Rectal smooth muscle tissue (tissue), 1 donor: ENCODE measurements around the gene TXNL4B.
A peak's percentile ranks its signal among the peaks of the same experiment; 100 is the strongest.

Experiments
- H3K27ac ChIP-seq: one replicate; pipeline ENCODE4 v1.7.0; 2013; ENCODE audit warnings: low read depth, low read length, inconsistent platforms
- H3K27me3 ChIP-seq: one replicate; pipeline ENCODE4 v1.7.0; 2013; ENCODE audit warnings: low read length; ENCODE audit not compliant: control insufficient read depth, insufficient read depth
- H3K36me3 ChIP-seq: one replicate; pipeline ENCODE4 v1.7.0; 2013; ENCODE audit warnings: low read length; ENCODE audit not compliant: control insufficient read depth, insufficient read depth
- H3K4me1 ChIP-seq: one replicate; pipeline ENCODE4 v1.7.0; 2013; ENCODE audit warnings: low read length; ENCODE audit not compliant: control insufficient read depth, insufficient read depth
- H3K4me3 ChIP-seq: one replicate; pipeline ENCODE4 v1.7.0; 2013; ENCODE audit warnings: low read length
- H3K9ac ChIP-seq: one replicate; pipeline ENCODE4 v1.7.0; 2013; ENCODE audit warnings: low read length

TXNL4B gene

DNA sequence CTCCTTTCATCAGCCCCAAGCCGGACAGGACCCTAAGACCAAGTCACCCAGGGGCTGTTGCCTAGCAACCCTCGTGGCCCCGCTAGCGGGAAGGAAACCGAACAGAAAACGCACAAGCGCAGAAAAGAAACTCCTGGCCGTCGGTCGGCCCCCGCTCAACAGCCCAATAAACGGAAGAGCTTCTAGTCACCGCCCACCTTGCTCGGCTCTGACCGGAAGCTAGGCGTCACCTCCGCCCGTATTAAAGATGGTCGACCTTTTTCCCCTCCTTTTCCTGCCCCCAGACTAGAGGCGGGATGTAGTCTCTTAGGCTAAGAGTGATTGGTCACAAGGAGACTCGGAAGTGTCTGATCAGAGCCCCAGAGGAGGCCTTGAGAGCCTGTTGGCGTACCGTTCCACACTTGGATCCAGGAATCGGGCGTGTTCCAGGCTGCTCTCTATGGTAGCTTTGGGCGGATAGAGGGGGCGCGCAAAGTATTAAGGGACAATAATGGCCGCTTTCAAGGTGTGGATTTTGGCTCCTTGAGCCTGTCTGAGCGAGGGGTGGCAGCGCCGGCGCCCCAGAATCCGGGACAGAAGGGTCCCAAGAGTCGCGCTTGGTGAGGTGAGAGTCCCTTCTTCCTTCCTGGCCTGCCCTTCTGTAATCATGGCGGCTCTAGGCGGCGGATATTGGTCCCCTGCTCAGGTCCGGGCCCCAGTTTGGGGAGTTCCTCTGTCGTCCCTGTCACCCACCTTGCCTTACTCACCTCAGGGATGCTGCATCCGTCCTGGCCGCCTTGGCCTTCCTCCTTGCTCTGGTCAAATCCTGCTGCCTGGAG lies at the start of gene TXNL4B, which contains the start of gene DHX38:
TXNL4B (minus strand) TSS at position 173 of the 818 bp plus-strand sequence. CDS start 2,871 bp downstream, outside the sequence.
DHX38 (plus strand) TSS at position 400 of the 818 bp plus-strand sequence. CDS start 2,311 bp downstream, outside the sequence.
- peak within 1 kb of the TSS; percentile 99 for H3K4me3 ChIP-seq
- H3K27me3 ChIP-seq = no peaks in the 10 kb centered on the region
- H3K4me1 ChIP-seq = peaks cover 18% of the 10 kb centered on the region
- peak within 1 kb of the TSS; percentile 93 for H3K27ac ChIP-seq
- H3K36me3 ChIP-seq = peaks cover 23% of the 10 kb centered on the region
- peak within 1 kb of the TSS; percentile 81 for H3K9ac ChIP-seq

DNA sequence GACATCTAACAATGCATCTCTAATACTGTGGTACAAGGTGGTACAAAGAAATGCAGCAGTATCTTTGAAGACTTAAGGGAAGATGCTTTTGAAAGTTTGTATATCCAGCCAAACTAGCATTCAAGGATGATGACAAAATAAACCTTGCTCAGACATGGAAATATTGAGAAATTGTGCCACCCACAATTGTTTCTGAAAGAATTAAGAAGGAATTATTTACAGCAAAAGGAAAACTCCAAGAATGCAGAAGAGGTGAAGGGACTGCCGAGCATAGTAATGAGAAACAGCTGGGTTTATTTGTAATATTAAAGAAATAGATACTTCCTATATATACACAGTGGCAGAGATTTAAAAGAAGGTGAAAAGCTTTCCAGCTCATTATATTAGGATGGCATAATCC lies 49.1 kb upstream of the TXNL4B start:
- H3K4me1 ChIP-seq = no peaks in the 10 kb centered on the region
- no peak overlapping the region for H3K4me3 ChIP-seq
- H3K27ac ChIP-seq = no peak overlapping the region
- H3K9ac ChIP-seq = no peak overlapping the region
- H3K36me3 ChIP-seq = no peaks in the 10 kb centered on the region
- H3K27me3 ChIP-seq = no peaks in the 10 kb centered on the region

DNA sequence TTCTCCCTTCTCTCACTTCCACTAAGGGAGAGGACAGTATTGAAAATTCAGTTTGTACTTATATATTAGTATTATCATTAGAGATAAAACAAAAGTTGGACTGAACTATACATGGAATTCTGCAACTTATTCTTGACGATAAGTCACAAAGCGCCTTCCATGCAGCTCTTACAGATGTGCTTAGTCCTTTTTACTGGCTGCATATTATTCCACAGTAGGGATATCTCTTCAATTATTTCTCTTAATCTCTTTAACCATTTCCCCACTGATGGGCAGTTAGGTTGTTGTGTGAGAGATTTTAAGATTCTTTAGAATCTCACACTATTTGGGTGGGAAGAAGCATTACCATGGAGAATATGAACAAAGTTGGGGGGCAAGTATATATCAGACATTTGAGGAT lies 46.5 kb upstream of the TXNL4B start:
- Histone ChIP-seq H3K4me1 (no peaks in the 10 kb centered on the region), H3K27ac (no peak overlapping the region), H3K9ac (no peak overlapping the region), H3K4me3 (no peak overlapping the region), H3K36me3 (no peaks in the 10 kb centered on the region), H3K27me3 (no peaks in the 10 kb centered on the region)

DNA sequence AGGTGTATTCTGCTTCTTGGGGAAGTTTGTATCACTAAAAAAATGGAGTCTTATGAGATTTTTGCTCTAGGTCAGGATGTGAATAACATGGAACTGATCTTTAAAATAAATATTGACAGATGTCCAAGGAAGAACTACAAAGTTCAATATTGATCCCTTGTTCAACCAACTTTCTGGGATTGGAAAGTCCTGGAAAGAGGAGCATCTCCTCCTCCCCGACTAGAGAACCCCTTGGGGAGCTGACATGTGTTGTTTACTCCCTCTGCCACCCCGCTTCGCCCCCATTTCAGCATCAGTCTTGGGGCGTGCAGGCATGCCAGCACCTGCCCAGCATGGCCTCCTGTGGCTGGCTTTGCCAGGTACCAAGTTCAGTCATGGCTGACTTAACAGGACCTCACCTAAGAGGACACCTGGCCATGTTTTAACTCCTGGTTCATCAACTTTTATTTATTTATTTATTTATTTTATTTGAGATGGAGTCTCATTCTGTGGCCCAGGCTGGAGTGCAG lies 44.7 kb upstream of the TXNL4B start:
- Histone ChIP-seq H3K4me3 (no peak overlapping the region), H3K4me1 (no peaks in the 10 kb centered on the region), H3K36me3 (no peaks in the 10 kb centered on the region), H3K27ac (no peak overlapping the region), H3K9ac (no peak overlapping the region), H3K27me3 (no peaks in the 10 kb centered on the region)

DNA sequence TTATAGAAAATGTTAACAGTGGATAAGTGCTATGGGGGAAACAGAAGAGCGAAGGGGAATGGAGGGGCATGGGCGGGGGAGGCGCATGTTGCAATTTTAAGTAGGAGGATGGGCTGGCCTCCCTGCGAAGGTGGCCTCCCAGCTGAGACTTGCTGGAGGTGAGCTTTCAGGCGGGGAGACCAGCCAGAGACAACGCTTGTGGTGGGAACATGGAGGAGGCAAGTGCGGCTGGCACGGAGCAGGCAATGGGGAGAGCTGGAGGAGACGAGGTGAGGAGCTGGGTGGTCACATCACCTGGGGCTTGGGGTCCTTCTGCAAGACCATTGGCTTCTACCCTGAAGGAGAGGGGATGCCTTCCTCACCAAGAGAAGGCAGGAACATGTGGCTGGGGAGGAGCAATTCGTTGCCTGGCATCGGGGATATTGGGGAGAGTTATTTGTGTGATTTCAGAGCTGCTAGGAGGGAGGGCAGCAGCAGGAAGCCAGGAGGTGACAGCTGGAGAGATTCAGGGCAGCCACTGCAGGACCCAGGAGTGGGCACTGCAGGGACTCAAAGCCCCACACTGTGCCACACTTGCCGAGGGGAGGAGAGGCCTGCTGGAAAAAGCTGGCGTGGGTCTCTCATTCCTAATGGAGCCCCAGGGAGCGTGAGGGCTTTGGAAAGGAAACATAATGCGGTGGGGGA lies 44.1 kb upstream of the TXNL4B start:
- Histone ChIP-seq H3K4me3 (no peak overlapping the region), H3K9ac (no peak overlapping the region), H3K36me3 (no peaks in the 10 kb centered on the region), H3K4me1 (no peaks in the 10 kb centered on the region), H3K27me3 (no peaks in the 10 kb centered on the region), H3K27ac (no peak overlapping the region)

DNA sequence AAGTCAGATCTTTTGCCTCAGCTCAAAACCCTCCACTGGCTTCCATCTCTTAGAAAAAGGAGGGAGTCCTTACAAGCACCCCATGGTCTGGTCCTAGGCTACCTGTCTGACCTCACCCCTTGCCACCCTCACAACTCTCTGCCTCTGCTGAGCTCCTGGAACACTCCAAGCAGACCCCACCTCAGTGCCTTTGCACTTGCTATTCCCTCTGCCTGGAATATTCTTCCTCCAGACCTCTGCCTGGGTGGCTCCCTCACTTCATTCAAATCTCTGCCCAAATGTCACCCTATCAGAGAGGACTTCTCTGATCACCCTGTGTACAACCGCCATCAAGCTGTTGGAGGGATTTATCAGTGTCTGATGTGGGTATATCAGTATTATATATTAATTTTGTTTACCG lies 41.1 kb upstream of the TXNL4B start:
- no peaks in the 10 kb centered on the region for H3K4me1 ChIP-seq
- H3K9ac ChIP-seq = no peak overlapping the region
- no peaks in the 10 kb centered on the region for H3K36me3 ChIP-seq
- no peaks in the 10 kb centered on the region for H3K27me3 ChIP-seq
- no peak overlapping the region for H3K4me3 ChIP-seq
- H3K27ac ChIP-seq = no peak overlapping the region

DNA sequence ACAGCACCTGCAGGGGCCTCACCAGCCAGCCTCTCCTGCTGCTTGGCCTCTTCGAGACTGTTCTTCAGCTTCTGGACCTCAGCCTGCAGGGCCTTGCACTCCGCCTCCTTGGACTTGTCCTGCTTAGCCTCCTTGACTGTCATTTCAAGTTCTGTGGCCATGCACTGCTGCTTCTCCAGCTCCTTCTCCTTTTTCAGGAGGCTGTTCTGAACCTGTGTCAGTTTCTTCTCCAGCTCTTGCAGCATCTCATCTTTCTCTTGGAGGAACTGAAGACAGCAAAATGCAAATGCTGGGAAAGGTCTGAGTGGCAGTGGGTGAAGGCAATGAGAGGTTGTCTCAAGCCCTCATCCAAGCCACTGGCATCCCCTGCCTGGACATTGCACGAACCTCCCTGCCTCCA lies 39.3 kb upstream of the TXNL4B start:
- H3K27me3 ChIP-seq = no peaks in the 10 kb centered on the region
- no peak overlapping the region for H3K4me3 ChIP-seq
- no peak overlapping the region for H3K27ac ChIP-seq
- H3K4me1 ChIP-seq = no peaks in the 10 kb centered on the region
- no peaks in the 10 kb centered on the region for H3K36me3 ChIP-seq
- no peak overlapping the region for H3K9ac ChIP-seq

DNA sequence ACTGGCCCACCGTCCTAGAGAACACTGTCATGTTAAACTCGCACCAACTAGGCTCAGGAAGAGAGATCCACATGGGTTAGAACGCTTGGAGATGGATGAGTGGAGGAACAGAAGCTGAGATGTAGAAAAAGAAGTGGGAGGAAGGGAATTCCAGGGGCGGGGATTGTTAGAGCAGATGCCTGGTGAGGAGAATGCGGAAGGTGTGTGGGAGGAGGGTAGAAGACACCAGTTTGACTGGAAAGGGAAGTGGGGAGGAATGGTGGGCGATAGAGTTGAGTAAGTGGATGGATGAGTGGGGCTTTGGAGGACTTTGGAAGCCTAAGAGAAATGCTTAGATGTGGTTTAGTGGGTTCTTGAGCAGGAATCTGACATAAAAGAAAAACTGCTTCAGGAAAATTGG lies 37.6 kb upstream of the TXNL4B start:
- Histone ChIP-seq H3K9ac (no peak overlapping the region), H3K27me3 (no peaks in the 10 kb centered on the region), H3K36me3 (no peaks in the 10 kb centered on the region), H3K27ac (no peak overlapping the region), H3K4me1 (no peaks in the 10 kb centered on the region), H3K4me3 (no peak overlapping the region)

DNA sequence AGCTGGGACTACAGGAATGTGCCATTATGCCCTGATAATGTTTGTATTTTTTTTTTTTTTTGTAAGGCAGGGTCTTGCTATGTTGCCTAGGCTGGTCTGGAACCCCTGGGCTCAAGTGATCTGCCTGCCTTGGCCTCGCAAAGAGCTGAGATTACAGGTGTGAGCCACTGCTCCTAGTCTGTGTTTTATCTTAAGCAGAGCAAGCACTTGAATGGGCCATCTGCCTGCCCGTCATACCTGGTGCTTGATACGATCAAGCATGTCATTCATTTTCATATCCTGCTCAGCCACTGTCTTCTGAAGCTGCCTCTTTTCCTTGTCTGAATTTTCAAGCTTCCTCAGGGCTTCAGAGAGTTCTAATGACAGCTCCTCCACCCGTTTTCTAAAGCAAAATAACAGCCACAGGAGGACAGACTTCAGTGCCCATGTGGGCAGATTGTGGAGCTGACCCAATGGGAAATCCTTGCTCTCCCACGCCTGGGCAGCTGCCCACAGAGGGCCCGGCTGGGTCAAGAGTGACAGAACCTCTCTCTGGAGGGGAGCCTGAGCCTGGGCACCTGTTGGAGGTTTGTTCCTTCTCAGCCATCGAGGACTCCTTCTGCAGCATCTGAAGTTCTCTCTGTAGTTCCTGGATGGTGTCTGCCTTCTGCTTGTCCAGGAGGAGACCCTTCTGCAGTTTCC lies 36.7 kb upstream of the TXNL4B start:
- no peaks in the 10 kb centered on the region for H3K4me1 ChIP-seq
- no peak overlapping the region for H3K27ac ChIP-seq
- no peak overlapping the region for H3K4me3 ChIP-seq
- H3K27me3 ChIP-seq = no peaks in the 10 kb centered on the region
- no peaks in the 10 kb centered on the region for H3K36me3 ChIP-seq
- H3K9ac ChIP-seq = no peak overlapping the region

DNA sequence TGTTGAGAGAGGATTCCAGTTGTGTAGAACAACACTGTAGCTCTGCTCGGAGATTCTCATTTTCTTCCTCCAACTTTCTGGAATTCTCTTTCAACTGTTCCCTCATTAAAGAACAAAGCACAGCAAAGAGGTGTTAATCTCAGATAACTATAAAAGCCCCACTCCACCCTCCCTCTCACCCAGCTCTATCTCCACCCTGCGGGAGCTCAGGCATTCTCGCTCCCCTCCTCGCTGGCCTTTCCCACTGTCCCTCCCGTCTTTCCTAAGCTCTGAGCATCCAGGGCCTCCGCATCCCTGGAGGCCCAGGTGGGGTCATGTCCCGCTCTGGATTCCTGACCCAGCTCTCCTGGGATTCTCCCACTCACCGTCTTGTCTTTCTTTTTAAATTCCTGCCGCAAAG lies 35.3 kb upstream of the TXNL4B start:
- no peak overlapping the region for H3K9ac ChIP-seq
- H3K27me3 ChIP-seq = no peaks in the 10 kb centered on the region
- H3K4me3 ChIP-seq = no peak overlapping the region
- no peaks in the 10 kb centered on the region for H3K4me1 ChIP-seq
- H3K27ac ChIP-seq = no peak overlapping the region
- no peaks in the 10 kb centered on the region for H3K36me3 ChIP-seq

DNA sequence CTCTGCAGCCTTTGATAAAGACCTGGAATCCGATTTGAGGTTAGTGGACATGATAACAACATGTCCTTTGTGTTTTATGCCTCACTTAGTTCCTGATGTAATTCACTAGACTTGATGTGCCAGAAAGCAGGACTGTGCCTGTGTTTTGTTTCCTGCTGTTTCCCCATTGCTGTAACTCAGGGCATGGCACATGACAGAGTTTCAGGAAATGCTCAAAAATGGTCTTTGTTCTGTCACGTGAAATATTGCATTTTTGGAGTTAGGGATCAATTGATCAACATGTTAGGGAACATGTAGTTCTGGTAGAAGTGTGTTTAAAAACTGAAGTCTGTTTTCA lies 33.0 kb upstream of the TXNL4B start:
- H3K4me1 ChIP-seq = no peaks in the 10 kb centered on the region
- no peak overlapping the region for H3K4me3 ChIP-seq
- H3K27ac ChIP-seq = no peak overlapping the region
- H3K9ac ChIP-seq = no peak overlapping the region
- no peaks in the 10 kb centered on the region for H3K27me3 ChIP-seq
- no peaks in the 10 kb centered on the region for H3K36me3 ChIP-seq

DNA sequence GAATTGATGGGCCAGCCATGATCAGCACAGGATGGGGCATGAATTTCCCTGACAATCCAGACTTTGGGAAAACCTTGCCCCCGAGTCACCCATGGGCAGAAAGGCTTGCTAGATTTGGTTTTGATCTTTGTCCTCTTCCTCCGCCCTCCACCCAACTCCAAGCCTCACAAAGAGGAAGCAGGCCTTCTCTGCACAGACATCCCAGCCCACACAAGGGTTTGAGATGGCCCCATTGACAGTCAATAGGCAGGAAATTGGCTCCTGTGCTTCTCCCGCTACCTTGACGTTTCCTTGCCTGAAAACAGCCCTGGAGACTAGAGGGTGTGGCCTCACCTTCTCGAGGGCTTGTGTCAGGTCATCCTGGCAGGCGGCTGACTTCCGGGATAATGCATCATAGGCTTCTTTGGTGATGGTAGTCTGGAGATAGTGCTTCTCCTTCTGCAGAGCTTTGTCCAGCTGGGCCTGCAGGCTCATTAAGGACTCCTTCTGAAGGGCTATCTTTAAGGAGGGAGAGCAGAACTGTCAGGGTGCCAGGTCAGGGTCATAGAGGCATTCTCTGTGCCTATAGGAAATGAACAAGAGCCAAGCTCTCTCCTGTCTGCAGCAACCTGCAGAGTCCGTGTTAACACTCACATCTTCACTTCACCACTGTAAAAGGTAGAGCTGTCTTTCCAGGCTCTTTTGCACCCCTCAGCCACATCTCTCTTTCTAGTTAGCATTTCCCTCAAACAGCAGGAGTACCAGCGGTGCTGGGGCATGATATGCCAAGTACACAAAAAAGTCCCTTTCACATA lies 32.4 kb upstream of the TXNL4B start:
- Histone ChIP-seq H3K27ac (no peak overlapping the region), H3K9ac (no peak overlapping the region), H3K27me3 (no peaks in the 10 kb centered on the region), H3K4me1 (no peaks in the 10 kb centered on the region), H3K36me3 (no peaks in the 10 kb centered on the region), H3K4me3 (no peak overlapping the region)
